Measurements from ENCODE around the gene TMPRSS5.
"Not testable (repeated sequence)": the region's sequence is repeated elsewhere in the genome, so short reads cannot be mapped to it uniquely, and the experiment has no call there.

TMPRSS5 gene

DNA sequence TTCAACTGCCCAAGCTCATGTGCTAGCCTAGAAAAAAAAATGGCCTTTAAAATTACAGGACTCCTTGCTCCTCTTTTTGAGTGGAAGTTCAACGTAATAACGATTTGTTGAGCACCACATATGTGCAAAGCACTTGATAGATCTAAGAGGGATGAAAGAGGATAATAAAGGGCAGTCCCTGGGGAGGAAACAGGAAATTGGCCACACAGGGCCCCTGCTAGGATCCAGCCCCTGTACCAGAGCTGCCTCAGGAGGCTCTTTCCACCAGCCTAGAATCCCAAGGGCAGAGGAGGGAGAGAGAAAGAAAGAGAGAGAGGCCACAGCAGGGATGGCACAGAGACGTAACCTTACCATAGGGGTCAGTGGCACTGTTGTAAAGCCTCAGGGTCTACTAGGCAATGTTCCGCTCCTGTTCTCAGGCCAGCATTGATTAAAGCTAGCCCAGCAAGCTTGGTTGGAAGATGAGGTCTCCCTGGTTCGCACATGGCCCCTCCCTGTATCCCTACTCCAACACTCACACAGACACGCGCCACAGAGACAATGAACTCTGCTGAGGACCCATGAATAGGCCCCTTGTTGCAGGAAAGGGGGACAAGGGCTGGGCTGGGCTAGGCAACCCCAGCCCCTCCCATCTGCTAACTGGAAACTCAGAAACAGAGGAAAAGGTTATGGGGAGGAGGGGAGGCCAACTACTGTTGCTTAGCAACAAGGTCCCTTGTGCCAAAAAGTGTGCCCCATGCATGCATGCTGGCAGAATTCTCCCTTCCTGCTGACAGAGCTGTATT is at the start of gene TMPRSS5:
TMPRSS5 (minus strand) TSS at position 438 of the 785 bp plus-strand sequence; CDS start at position 354, 84 bp downstream.
- no peak for DNase-seq (ENCODE audit: low spot score)

- DNase-seq (ENCODE audit: low spot score): no peak
These were observed 46.8 kb upstream of the TMPRSS5 start for GRCh38 chr11:113752932-113753331.

DNA sequence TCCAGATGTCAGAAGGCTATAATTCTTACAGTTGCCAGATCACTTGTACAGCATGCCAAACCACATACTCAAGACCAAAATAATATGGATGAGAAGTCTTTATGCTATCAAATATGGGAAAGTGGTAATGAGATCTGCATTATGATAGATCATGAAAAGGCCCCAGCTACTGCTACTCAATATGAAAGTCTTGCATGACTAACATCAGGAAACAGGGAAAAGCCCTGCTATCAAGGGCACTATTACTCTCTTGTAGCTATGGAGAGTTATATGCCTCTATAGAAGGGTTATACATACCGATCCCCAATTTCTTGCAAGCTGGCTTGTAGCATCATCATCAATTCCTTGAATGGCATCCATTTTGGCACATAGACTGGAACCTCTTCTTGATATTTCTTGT is 30.2 kb upstream of the TMPRSS5 start:
- DNase-seq (ENCODE audit: low spot score): no peak

DNA sequence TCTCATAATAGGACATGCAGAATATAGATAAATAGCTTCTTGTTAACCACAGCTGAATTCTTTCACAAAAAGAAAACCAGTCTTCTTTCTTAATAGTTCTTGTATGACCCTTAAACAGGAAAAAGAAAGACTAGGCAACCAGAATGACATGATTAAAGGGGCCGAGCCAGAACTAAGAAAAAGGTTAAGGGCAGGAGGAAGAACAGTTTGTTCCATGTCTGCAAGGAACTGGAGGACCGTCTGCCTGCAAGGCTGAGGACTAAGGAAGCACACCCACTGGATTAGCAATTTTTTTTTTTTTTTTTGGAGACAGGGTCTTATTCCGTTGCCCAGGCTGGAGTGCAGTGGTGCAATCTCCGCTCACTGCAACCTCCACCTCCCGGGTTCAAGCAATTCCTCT is 26.0 kb upstream of the TMPRSS5 start:
- DNase-seq (ENCODE audit: low spot score): no peak

DNA sequence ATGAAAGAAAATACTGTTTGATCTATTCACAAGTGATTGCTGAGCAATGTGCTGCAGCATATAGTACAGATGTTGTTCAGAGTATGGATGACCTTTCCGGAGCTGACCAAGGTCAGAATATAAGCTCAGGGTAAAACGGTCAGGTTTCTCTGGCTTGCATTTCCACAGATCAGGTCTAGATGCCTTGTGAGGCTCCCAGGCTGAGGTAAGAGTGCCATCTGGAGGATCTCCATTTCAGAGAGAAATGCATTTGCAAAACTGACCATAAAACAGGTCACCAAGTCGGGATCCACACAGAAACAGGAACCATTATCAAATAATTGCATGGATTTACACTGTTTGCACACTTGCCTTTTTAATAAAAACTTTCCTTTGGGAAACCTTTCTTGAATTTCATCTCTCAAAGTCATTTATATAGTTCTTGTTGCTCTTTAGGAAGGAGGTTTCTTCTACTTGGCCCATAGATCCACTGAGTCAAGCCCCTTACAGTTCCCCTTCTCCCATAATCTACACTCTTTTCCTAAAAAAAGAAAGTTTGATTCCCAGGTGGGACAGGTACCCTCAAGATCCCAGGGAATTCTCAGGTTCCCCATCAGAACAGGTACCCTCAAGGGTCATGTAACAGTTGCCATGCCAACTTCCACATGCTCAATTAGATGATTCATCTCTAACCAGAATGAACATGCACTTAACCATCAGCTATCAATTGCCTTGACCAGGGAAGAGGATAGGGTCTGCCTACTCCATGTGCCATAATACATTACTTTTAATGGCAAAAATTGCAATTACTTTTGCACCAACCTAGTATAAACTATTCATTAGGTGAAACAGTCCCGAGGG is 25.0 kb upstream of the TMPRSS5 start:
- DNase-seq (ENCODE audit: low spot score): peak; percentile 55

- DNase-seq (ENCODE audit: low spot score): no peak
These were observed 23.3 kb upstream of the TMPRSS5 start for GRCh38 chr11:113729456-113729855.

DNA sequence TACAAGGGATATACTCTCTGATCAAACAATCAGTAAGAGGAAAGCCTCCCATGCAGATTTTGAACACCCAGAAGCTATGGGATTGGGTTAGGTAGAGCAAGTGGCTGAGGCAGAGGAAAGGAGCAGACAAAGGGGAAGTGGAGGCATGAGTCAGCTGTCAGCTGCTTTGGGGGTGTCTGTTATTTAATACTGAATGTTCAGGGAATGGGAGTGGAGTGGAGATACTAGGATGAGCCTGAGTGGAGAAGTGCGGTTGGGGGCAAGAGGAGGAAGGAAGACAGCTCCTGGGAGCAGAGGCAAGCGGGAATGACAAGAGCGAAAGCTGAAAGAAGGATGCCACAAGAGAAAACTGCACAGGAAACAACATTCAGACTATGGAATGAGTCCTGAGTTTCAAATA is 22.7 kb upstream of the TMPRSS5 start:
- DNase-seq (ENCODE audit: low spot score): no peak

DNA sequence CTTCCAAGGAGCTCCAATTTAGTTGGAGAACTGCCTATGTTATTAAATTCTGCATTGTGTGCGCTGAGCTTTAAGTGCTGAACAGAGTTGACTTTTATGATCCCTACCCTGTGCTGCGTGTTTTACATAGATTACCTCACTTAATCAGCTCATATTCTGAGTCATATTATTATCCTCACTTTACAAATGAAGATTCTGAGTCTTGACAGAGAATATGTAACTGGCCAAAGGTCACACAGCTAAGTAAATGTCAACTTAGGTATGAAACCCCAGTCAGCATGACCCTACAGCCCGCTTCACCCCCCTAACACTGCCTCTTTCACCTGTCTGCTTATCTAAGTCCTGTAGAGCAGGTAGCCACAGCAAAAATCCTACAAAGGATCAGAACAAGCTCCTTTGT is 19.8 kb upstream of the TMPRSS5 start:
- no peak for DNase-seq (ENCODE audit: low spot score)

GRCh38 chr11:113725407-113725806 is 19.3 kb upstream of the TMPRSS5 start:
- DNase-seq (ENCODE audit: low spot score): no peak

- DNase-seq (ENCODE audit: low spot score): no peak
These were observed 18.7 kb upstream of the TMPRSS5 start for GRCh38 chr11:113724778-113725177.

DNA sequence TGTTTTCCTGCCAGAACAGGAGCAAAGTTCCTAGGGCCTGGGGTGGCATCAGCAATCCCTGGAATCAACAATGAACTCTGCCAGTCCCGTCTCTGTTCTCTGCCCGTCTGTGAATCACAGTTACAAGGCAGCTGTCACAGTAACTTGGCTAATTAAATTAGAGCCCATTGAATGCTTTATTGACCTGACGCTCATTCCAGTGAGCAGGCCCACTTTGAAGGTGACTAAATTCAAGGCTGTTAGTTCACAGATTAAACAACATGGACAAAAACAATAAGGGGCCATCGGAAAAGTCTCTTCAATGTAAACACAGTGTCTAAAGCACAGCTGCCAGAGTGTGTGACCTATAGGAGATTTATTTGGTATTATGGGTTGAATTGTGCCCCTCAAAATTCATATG is 17.7 kb upstream of the TMPRSS5 start:
- DNase-seq (ENCODE audit: low spot score): no peak

DNA sequence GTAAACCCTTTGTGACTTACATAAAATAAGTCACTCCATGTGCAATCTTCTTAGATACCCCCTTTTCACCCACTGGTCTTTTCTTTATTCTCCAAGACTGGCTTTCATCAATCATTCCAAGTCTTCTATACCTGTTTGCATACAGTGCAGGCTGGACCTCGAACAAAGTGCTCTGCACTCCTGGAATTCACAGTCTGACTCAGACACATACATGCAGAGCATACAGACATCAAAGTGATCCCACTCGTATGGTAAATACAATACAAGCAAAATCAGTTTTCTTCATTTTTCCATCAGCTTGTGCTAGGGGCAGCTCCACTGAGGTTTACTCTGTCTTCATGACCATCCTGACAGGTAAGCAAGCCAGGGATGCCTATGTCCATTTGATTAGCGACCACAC is 16.8 kb upstream of the TMPRSS5 start:
- no peak for DNase-seq (ENCODE audit: low spot score)

DNA sequence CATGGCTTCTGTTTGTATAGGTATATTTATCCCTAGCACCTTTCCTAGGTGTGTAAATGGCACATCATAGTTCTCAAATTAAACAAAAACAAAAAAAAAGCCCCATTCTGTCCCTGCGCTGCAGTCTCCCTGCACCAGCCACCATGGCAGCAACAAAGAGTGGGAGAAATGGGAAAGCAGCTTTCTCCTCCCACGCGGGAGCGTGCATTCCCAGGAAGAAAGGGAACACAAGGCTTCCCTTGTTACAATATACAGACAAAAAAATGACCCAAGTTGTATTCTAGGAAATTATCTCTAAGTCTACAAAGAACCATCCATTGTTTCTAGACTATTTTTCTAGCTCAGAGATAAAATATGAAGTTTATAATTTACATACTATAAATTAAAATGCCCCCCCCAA is 16.1 kb upstream of the TMPRSS5 start:
- DNase-seq (ENCODE audit: low spot score): no peak

DNA sequence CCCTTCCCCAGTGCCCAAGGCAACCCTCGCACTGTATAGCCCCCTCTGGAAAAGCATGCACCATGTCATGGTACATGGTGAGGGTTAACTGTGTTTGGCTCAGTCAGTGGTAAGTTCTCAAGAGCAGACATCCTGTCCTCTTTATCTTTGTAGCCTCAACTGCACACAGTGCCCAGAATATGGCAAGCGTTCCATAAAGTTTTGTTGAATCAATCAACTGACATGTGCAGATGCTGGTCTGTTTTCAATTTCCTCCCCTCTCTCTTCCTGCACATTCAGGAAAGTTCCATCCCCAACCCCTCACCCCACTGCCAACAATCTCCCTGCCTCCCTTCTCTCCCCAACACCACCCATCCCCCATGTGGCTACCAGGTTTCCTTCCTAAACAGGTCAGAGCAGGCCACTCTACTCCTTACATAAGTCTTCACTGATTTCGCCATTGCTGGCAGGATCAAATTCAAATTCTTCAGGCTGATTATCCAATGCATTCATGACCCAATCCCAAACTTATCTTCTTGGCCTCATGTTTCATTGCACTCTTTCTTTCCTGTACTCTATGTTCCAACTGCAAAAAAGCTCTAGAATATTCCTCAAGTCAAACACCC is 15.5 kb upstream of the TMPRSS5 start:
- DNase-seq (ENCODE audit: low spot score): no peak

DNA sequence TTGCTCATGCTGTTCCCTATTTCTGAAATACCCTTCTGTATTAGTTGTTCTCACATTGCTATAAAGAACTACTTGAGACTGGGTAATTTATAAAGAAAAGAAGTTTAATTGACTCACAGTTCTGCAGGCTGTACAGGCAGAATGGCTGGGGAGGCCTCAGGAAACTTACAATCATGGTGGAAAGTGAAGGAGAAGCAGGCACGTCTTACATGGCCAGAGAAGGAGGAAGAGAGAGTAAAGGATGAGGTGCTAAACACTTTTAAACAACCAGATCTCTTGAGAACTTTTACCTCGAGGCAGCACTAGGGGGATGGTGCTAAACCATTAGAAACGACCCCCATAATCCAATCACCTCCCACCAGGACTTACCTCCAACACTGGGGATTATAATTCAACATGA is 14.4 kb upstream of the TMPRSS5 start:
- not testable (repeated sequence) for DNase-seq (ENCODE audit: low spot score)

DNA sequence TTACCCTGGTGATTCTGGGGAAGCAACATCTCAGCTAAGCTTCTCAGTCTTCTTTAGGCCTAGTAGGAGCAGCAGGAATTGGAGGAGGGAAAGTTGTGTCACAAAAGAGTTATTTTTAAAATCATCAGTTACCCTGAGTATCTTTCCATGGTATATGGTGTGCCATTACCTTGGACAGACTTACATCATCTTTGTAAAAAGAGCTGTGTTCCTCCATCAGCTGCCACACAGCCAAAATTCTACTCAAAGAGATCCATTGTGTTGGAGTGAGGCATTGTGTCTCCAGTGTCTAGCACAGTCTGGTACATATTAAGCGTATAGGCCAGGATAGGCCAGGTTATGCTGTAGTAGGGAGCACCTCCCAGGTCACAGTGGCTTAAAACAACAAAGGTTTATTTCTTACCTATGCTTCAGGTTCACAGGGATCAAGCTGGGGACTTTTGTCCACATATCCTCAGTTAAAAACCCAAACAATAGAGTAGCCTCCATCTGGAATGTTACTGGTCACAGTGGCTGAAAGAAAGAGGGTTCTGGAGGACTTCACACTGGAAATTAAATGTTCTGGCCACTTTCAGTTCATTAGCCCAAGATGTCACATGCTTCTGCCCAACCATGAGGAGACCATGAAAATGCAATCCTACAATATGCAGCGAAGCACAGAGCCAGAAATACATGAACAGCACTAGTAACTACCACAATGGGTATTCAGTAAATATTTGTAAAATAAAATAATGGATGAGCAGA is 9.9 kb upstream of the TMPRSS5 start:
- DNase-seq (ENCODE audit: low spot score): no peak

- DNase-seq (ENCODE audit: low spot score): no peak
These were observed 9.2 kb upstream of the TMPRSS5 start for GRCh38 chr11:113715273-113715672.

- DNase-seq (ENCODE audit: low spot score): no peak
These were observed 4.9 kb upstream of the TMPRSS5 start for GRCh38 chr11:113710989-113711388.

- DNase-seq (ENCODE audit: low spot score): not testable (repeated sequence)
These were observed 2.6 kb downstream of the TMPRSS5 start for GRCh38 chr11:113703551-113703950.

DNA sequence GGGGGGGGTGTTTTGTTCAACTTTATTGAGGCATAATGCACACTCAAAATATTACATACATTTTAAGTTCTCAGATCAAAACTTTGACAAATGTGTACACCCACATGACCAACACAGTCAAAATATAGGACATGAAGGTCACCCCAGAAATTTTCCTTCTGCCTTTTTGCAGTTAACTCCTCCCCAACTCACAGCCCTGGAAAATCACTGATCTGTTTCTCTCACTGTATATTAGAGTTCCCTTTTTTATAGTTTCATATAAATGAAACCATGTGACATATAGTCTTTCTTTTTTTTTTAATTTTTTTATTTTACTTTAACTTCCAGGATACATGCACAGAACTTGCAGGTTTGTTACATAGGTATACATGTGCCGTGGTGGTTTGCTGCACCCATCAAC is 4.6 kb downstream of the TMPRSS5 start:
- DNase-seq (ENCODE audit: low spot score): no peak

DNA sequence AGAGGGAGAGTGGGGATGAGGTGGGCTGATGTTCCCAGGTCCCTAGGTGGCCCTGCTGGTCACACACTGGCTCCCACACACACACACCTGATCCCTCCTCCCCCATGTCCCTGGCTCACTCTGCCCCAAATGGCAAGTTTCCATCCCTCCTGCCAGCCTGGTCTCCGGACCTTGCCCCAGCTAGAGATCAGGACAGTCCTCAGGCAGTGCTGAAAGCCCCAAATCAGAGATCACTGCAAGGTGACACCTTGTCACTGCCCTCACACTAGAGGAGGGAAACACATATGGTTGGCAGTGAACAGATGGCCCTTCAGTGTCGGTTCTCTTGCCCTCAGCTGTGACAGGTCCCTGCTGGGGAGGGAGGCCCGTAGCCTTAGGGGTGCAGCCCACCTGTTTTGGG is 7.6 kb downstream of the TMPRSS5 start:
- DNase-seq (ENCODE audit: low spot score): no peak

GRCh38 chr11:113697756-113698407 is 8.2 kb downstream of the TMPRSS5 start:
- no peak for DNase-seq (ENCODE audit: low spot score)
